CD14-positive monocyte (primary cell): Measurements from ENCODE around the gene SAG. TPM values are rescaled to one million over a fixed set of nuclear protein-coding genes. Genes with fewer than 3 reads are reported as not detected.

Experiments
- DNase-seq, 3 donors: peaks; one replicate each; pipeline ENCODE4 v3.0.0-alpha.2; 2011 to 2022
- H2AFZ ChIP-seq: 2 replicates; pipeline ENCODE4 v1.6.0; 2012; ENCODE audit warnings: mild to moderate bottlenecking, low read depth, low read length, inconsistent platforms; ENCODE audit not compliant: insufficient read depth, poor library complexity, severe bottlenecking
- H3K27ac ChIP-seq, 2 donors: 1 replicate in 1 of 2; 2 replicates in 1 of 2; pipeline ENCODE4 v1.5.1; 2012 to 2013; ENCODE audit warnings: low read length in 2 of 2, control low read depth in 1 of 2, inconsistent platforms in 1 of 2, low read depth in 1 of 2, mild to moderate bottlenecking in 1 of 2
- H3K27me3 ChIP-seq, 2 donors: one replicate each; pipeline versions ENCODE4 v1.6.0 to v1.6.1; 2011 to 2013; ENCODE audit warnings: low read length in 2 of 2; ENCODE audit not compliant: control insufficient read depth in 2 of 2, insufficient read depth in 2 of 2
- H3K36me3 ChIP-seq, 2 donors: replicated peaks in 1 of 2; 1 replicate in 1 of 2; 2 replicates in 1 of 2; pipeline versions ENCODE4 v1.5.1 to v1.6.1; 2012 to 2013; ENCODE audit warnings: low read length in 2 of 2, control low read depth in 1 of 2, inconsistent platforms in 1 of 2, mild to moderate bottlenecking in 1 of 2; ENCODE audit not compliant: insufficient read depth in 2 of 2, control insufficient read depth in 1 of 2
- H3K4me1 ChIP-seq, 2 donors: 1 replicate in 1 of 2; 2 replicates in 1 of 2; pipeline versions ENCODE4 v1.5.1 to v1.6.1; 2012 to 2013; ENCODE audit warnings: low read length in 2 of 2, control low read depth in 1 of 2, inconsistent platforms in 1 of 2, mild to moderate bottlenecking in 1 of 2, moderate library complexity in 1 of 2; ENCODE audit not compliant: insufficient read depth in 2 of 2, control insufficient read depth in 1 of 2
- H3K4me2 ChIP-seq: replicated peaks from 2 replicates; pipeline ENCODE3; 2012; ENCODE audit warnings: low read length, moderate library complexity, mild to moderate bottlenecking; ENCODE audit not compliant: poor library complexity, severe bottlenecking; ENCODE audit errors: extremely low read depth
- H3K4me3 ChIP-seq, 3 experiments: fragments of 200-600 bp in 1 of 3; sonication (generic) in 1 of 3; replicated peaks in 1 of 3; 1 replicate in 2 of 3; 2 replicates in 1 of 3; pipeline ENCODE4 v1.5.1; 2011 to 2013; ENCODE audit warnings: low read length in 3 of 3, mild to moderate bottlenecking in 3 of 3, control low read depth in 2 of 3, low read depth in 2 of 3, inconsistent platforms in 1 of 3, moderate library complexity in 1 of 3
- H3K79me2 ChIP-seq: 2 replicates; pipeline ENCODE4 v1.6.0; 2012; ENCODE audit warnings: mild to moderate bottlenecking, control low read depth, inconsistent platforms, low read length, moderate library complexity; ENCODE audit not compliant: insufficient read depth
- H3K9ac ChIP-seq: 2 replicates; pipeline ENCODE4 v1.6.0; 2017; ENCODE audit warnings: low read length, mild to moderate bottlenecking; ENCODE audit not compliant: insufficient read depth, poor library complexity, severe bottlenecking
- H3K9me3 ChIP-seq, 2 donors: replicated peaks in 1 of 2; 1 replicate in 1 of 2; 2 replicates in 1 of 2; pipeline versions ENCODE4 v1.5.1 to v1.6.1; 2012 to 2013; ENCODE audit warnings: low read length in 2 of 2, control low read depth in 1 of 2; ENCODE audit not compliant: control insufficient read depth in 1 of 2, insufficient read depth in 1 of 2
- H4K20me1 ChIP-seq: 2 replicates; pipeline ENCODE4 v1.6.0; 2012; ENCODE audit warnings: mild to moderate bottlenecking, low read length, control low read depth, moderate library complexity; ENCODE audit not compliant: insufficient read depth
- H3K27ac Mint-ChIP-seq, 7 donors: one replicate each; pipeline ENCODE4 v1.8.0; 2020; ENCODE audit warnings: mild to moderate bottlenecking in 7 of 7, mixed read lengths in 7 of 7, moderate library complexity in 6 of 7, inconsistent platforms in 2 of 7
- H3K27me3 Mint-ChIP-seq, 3 donors: one replicate each; pipeline ENCODE4 v1.8.0; 2021 to 2022; ENCODE audit warnings: low read depth in 3 of 3, mild to moderate bottlenecking in 3 of 3, mixed read lengths in 3 of 3, moderate library complexity in 3 of 3, inconsistent platforms in 1 of 3
- H3K36me3 Mint-ChIP-seq, 2 donors: one replicate each; pipeline ENCODE4 v1.8.0; 2020; ENCODE audit warnings: mixed read lengths in 2 of 2, inconsistent platforms in 1 of 2, mild to moderate bottlenecking in 1 of 2
- H3K4me1 Mint-ChIP-seq: one replicate; pipeline ENCODE4 v1.8.0; 2020; ENCODE audit warnings: mild to moderate bottlenecking, mixed read lengths
- H3K4me3 Mint-ChIP-seq, 2 donors: one replicate each; pipeline ENCODE4 v1.8.0; 2020; ENCODE audit warnings: mild to moderate bottlenecking in 2 of 2, mixed read lengths in 2 of 2, moderate library complexity in 1 of 2
- H3K9me3 Mint-ChIP-seq, 7 donors: one replicate each; pipeline ENCODE4 v1.8.0; 2020 to 2022; ENCODE audit warnings: mixed read lengths in 7 of 7, mild to moderate bottlenecking in 6 of 7, moderate library complexity in 6 of 7, inconsistent platforms in 2 of 7
- WGBS: methylation state at CpG from one replicate; pipeline ENCODE4 v1.1.5; 2013; ENCODE audit warnings: missing lambda C conversion rate; ENCODE audit not compliant: insufficient coverage; 5-methylcytosine and 5-hydroxymethylcytosine counted together
- intact Hi-C, 2 donors: fragments of 100-400 bp; cut with micrococcal nuclease; formaldehyde crosslinking; loops; one replicate each; pipeline versions ENCODE4 v1.15.0 to v1.15.1; 2023
- polyA plus RNA-seq, 3 donors: library from polyadenylated mRNA; depleted of rRNA in 1 of 3; unstranded in 2 of 3; stranded (reverse) in 1 of 3; fragments of 300-500 nt in 2 of 3; fragments of >200 nt in 1 of 3; fragmentation: Illumina TruSeq in 2 of 3; gene quantifications; 1 replicate in 2 of 3; 2 replicates in 1 of 3; pipeline ENCODE4 v1.2.3, GENCODE V29; 2012 to 2021
- TF ChIP-seq, protein P1 (sequence below): fragments of 200-600 bp; IDR thresholded peaks from one replicate; pipeline ENCODE4 v1.8.0; 2022; ENCODE audit warnings: antibody characterized with exemption, mild to moderate bottlenecking

Gene SAG
- polyA plus RNA-seq, 3 donors, result 0.04 to 0.87 TPM; not detected in 1

DNA sequence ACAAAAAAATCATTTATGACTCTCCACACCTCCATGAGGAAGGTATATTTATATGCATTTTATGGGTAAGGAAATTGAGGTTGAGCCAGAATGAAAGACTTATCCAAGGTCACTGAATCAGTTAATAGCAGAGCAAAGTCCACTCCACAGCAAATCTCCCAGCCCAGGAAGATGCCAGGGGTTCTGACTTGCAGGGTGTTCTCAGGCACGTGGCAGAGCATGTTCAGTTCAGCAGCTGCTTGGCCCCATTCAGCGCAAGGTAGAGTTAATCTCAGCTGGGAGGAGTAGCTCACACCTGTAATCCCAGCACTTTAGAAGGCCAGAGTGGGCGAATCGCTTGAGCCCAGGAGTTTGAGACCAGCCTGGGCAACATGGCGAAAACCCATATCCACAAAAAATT, 28.9 kb downstream of the SAG start:
- Mint-ChIP-seq H3K4me3 (no peak overlapping the region), H3K27ac (no peak overlapping the region), H3K4me1 (peaks cover 61% of the 10 kb centered on the region), H3K36me3 (peaks cover 4 to 6% of the 10 kb centered on the region in 2 donors), H3K9me3 (no peaks in the 10 kb centered on the region), H3K27me3 (peaks cover 0 to 2% (median 2%) of the 10 kb centered on the region in 3 donors)
- WGBS, result 93% methylated on average over 4 of the region's 5 CpGs
- no peaks in the 10 kb centered on the region for H3K79me2 ChIP-seq
- no peaks in the 10 kb centered on the region for H3K27me3 ChIP-seq
- no peaks in the 10 kb centered on the region for H3K36me3 ChIP-seq
- H3K9ac ChIP-seq, result no peak overlapping the region
- no peaks in the 10 kb centered on the region for H4K20me1 ChIP-seq
- intact Hi-C loops, result no loop called here
- no peak overlapping the region for H3K4me2 ChIP-seq
- no peak for DNase-seq
- H3K27ac ChIP-seq, result no peak overlapping the region
- no peak overlapping the region for H2AFZ ChIP-seq
- H3K4me3 ChIP-seq, result no peak overlapping the region
- no peaks in the 10 kb centered on the region for H3K9me3 ChIP-seq
- H3K4me1 ChIP-seq, result peaks cover 61 to 64% of the 10 kb centered on the region in 2 donors
- TF ChIP-seq, protein P1, sequence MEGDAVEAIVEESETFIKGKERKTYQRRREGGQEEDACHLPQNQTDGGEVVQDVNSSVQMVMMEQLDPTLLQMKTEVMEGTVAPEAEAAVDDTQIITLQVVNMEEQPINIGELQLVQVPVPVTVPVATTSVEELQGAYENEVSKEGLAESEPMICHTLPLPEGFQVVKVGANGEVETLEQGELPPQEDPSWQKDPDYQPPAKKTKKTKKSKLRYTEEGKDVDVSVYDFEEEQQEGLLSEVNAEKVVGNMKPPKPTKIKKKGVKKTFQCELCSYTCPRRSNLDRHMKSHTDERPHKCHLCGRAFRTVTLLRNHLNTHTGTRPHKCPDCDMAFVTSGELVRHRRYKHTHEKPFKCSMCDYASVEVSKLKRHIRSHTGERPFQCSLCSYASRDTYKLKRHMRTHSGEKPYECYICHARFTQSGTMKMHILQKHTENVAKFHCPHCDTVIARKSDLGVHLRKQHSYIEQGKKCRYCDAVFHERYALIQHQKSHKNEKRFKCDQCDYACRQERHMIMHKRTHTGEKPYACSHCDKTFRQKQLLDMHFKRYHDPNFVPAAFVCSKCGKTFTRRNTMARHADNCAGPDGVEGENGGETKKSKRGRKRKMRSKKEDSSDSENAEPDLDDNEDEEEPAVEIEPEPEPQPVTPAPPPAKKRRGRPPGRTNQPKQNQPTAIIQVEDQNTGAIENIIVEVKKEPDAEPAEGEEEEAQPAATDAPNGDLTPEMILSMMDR, result no peak

DNA sequence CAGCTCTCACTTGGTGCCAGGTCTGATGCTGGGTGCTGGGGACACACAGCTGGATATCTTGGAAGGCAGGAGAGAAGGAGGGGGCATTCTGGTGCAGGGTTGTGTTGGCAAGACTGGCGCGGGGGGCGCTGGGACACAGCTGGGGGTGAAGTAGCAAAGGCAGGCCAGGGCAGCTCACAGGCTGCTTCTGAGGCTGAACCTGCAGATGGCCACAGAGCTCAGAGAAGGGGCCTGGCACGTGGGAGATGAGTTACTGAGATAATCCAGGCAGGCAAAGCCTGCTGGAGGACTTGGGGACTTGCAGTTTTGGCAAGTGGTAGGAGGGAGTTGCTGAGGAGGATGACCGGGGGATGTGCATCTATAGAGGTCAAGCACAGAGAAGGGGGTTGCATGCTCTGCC, 30.4 kb downstream of the SAG start:
- Histone ChIP-seq H3K4me3 (no peak overlapping the region), H3K9ac (no peak overlapping the region), H3K36me3 (no peaks in the 10 kb centered on the region), H3K27ac (no peak overlapping the region), H3K4me2 (no peak overlapping the region), H2AFZ (peak overlapping the region; percentile 17), H4K20me1 (no peaks in the 10 kb centered on the region), H3K79me2 (no peaks in the 10 kb centered on the region), H3K4me1 (peaks cover 46 to 50% of the 10 kb centered on the region in 2 donors), H3K27me3 (no peaks in the 10 kb centered on the region), H3K9me3 (no peaks in the 10 kb centered on the region)
- Mint-ChIP-seq H3K36me3 (peaks cover 4 to 6% of the 10 kb centered on the region in 2 donors), H3K4me3 (no peak overlapping the region), H3K27me3 (peaks cover 0 to 2% (median 2%) of the 10 kb centered on the region in 3 donors), H3K9me3 (peaks cover 0 to 5% (median 0%) of the 10 kb centered on the region in 7 donors), H3K27ac (peak overlapping the region in 3 of 7 donors; percentile 21 to 44 (median 35)), H3K4me1 (peaks cover 55% of the 10 kb centered on the region)
- 85% methylated on average over 4 of the region's 5 CpGs for WGBS
- TF ChIP-seq, protein P1, result no peak
- intact Hi-C loops, result no loop called here
- DNase-seq, result no peak
